PC-3 (cell line): ENCODE measurements around the gene C1orf210. TPM values are rescaled to one million over a fixed set of nuclear protein-coding genes. Genes with fewer than 3 reads are reported as not detected.

Source experiments
- ATAC-seq: fragments of 200-7000 bp; cut with Tn5 transposase; 2 replicates; pipeline ENCODE4 v1.9.1; 2020; ENCODE audit warnings: mild to moderate bottlenecking, moderate library complexity
- BruUV-seq: library from RNA; stranded (reverse); fragments of 400-500 nt; replicated peaks from 2 replicates; lab custom pipeline; 2021; lab: Mats Ljungman, UMichigan
- CTCF ChIA-PET: fragments of 300-600 bp; sonication (Branson Sonifier 250); formaldehyde crosslinking; loops from one replicate; lab custom pipeline; 2022; ENCODE audit warnings: antibody characterized with exemption; lab: Charles Lee
- POLR2A ChIA-PET: fragments of 300-600 bp; sonication (Branson Sonifier 250); formaldehyde crosslinking; loops from one replicate; lab custom pipeline; 2022; ENCODE audit warnings: antibody characterized with exemption; ENCODE audit not compliant: unreplicated experiment; lab: Charles Lee
- DNase-seq: peaks from one replicate; pipeline ENCODE4 v3.0.0-alpha.2; 2015
- H2AFZ ChIP-seq: fragments of 300-600 bp; sonication (generic); 2 replicates; pipeline ENCODE4 v1.6.0; 2016; ENCODE audit warnings: antibody characterized with exemption, low read length
- H3F3A ChIP-seq: fragments of 300-600 bp; sonication (generic); one replicate; pipeline ENCODE4 v1.6.0; 2017; ENCODE audit warnings: antibody characterized with exemption, low read length, control low read depth, mild to moderate bottlenecking; ENCODE audit not compliant: unreplicated experiment
- H3K27ac ChIP-seq: fragments of 300-600 bp; sonication (generic); 2 replicates; pipeline ENCODE4 v1.5.1; 2016; ENCODE audit warnings: mild to moderate bottlenecking, low read length
- H3K27me3 ChIP-seq: fragments of 300-600 bp; sonication (generic); 2 replicates; pipeline ENCODE4 v1.6.1; 2016; ENCODE audit warnings: low read length, mixed read lengths
- H3K36me3 ChIP-seq: fragments of 300-600 bp; sonication (generic); 2 replicates; pipeline ENCODE4 v1.6.1; 2016; ENCODE audit warnings: low read depth, mixed run types, low read length, mixed read lengths
- H3K4me1 ChIP-seq: fragments of 300-600 bp; sonication (generic); 2 replicates; pipeline ENCODE4 v1.5.1; 2016; ENCODE audit warnings: low read length; ENCODE audit not compliant: insufficient read depth
- H3K4me2 ChIP-seq: fragments of 300-600 bp; sonication (generic); 2 replicates; pipeline ENCODE4 v1.6.0; 2016; ENCODE audit warnings: low read length
- H3K4me3 ChIP-seq: fragments of 300-600 bp; sonication (generic); 2 replicates; pipeline ENCODE4 v1.5.1; 2016; ENCODE audit warnings: mild to moderate bottlenecking, low read length, mixed read lengths
- H3K79me2 ChIP-seq: fragments of 300-600 bp; sonication (generic); 2 replicates; pipeline ENCODE4 v1.6.1; 2017; ENCODE audit warnings: low read length, mixed read lengths
- H3K9ac ChIP-seq: fragments of 300-600 bp; sonication (generic); 2 replicates; pipeline ENCODE4 v1.6.0; 2016; ENCODE audit warnings: mild to moderate bottlenecking, low read length
- H3K9me2 ChIP-seq: fragments of 300-600 bp; sonication (generic); replicated peaks from 2 replicates; pipeline ENCODE4 v1.6.1; 2016; ENCODE audit warnings: mixed run types, low read length, mixed read lengths
- H3K9me3 ChIP-seq: fragments of 300-600 bp; sonication (generic); 2 replicates; pipeline ENCODE4 v1.6.1; 2016; ENCODE audit warnings: low read length, mixed read lengths
- H4K20me1 ChIP-seq: fragments of 300-600 bp; sonication (generic); 2 replicates; pipeline ENCODE4 v1.6.1; 2016; ENCODE audit warnings: low read length, mixed read lengths
- CTCF ChIP-seq: fragments of 300-600 bp; sonication (generic); conservative IDR thresholded peaks from 2 replicates; pipeline ENCODE4 v1.5.1; 2017; ENCODE audit warnings: antibody characterized with exemption, low read depth, mild to moderate bottlenecking, low read length
- EZH2 ChIP-seq: fragments of 300-600 bp; sonication (generic); IDR thresholded peaks from one replicate; pipeline ENCODE4 v1.6.1; 2017; ENCODE audit warnings: antibody characterized with exemption, mild to moderate bottlenecking, low read length; ENCODE audit not compliant: unreplicated experiment
- EZH2phosphoT487 ChIP-seq: fragments of 300-600 bp; sonication (generic); IDR thresholded peaks from 2 replicates; pipeline ENCODE4 v1.6.1; 2018; ENCODE audit warnings: mild to moderate bottlenecking, antibody characterized with exemption, low read length, borderline replicate concordance
- intact Hi-C: fragments of 100-400 bp; cut with micrococcal nuclease; formaldehyde crosslinking; loops from 2 replicates; pipeline ENCODE4 v1.9.0; 2023
- total RNA-seq: library from RNA; depleted of rRNA; stranded (reverse); fragments of >200 nt; gene quantifications from 2 replicates; pipeline ENCODE4 v1.2.3, GENCODE V29; 2014

C1orf210 gene
- total RNA-seq, 1 experiment from 2014 or later = 17.8 TPM

GRCh38 chr1:43288058-43288784, 2.8 kb upstream of the C1orf210 start:
- BruUV-seq = no TSS peak
- Histone ChIP-seq H3K4me1 (peaks cover 16% of the 10 kb centered on the region), H3K9ac (no peak overlapping the region), H3K4me2 (no peak overlapping the region), H3K9me3 (no peaks in the 10 kb centered on the region), H3K36me3 (no peaks in the 10 kb centered on the region), H3K27ac (no peak overlapping the region), H4K20me1 (no peaks in the 10 kb centered on the region), H3F3A (no peaks in the 10 kb centered on the region), H2AFZ (no peak overlapping the region), H3K27me3 (no peaks in the 10 kb centered on the region), H3K79me2 (peaks cover 12% of the 10 kb centered on the region; the same call in 1 of the 2 replicates), H3K4me3 (no peak overlapping the region), H3K9me2 (no peaks in the 10 kb centered on the region)
- ChIA-PET CTCF (no interaction called here), POLR2A (no interaction called here)
- TF ChIP-seq CTCF (no peak), EZH2 (no peak), EZH2phosphoT487 (no peak)
- no peak for DNase-seq
- intact Hi-C loops = loop anchor here (5.0 kb wide), 1 partner anchor 59 kb away; no protein-coding TSS in a partner anchor
- no peak for ATAC-seq

GRCh38 chr1:43286533-43286932, 1.2 kb upstream of the C1orf210 start:
- no peaks in the 10 kb centered on the region for H4K20me1 ChIP-seq
- no peaks in the 10 kb centered on the region for H3K9me2 ChIP-seq
- no peaks in the 10 kb centered on the region for H3F3A ChIP-seq
- no peak overlapping the region for H3K9ac ChIP-seq
- ATAC-seq (no peak), DNase-seq (no peak)
- H3K27ac ChIP-seq = no peak overlapping the region
- H3K9me3 ChIP-seq = no peaks in the 10 kb centered on the region
- no peaks in the 10 kb centered on the region for H3K36me3 ChIP-seq
- peaks cover 16% of the 10 kb centered on the region for H3K4me1 ChIP-seq
- H3K4me3 ChIP-seq = no peak overlapping the region
- ChIA-PET POLR2A (no interaction called here), CTCF (no interaction called here)
- TF ChIP-seq EZH2phosphoT487 (no peak), CTCF (no peak), EZH2 (no peak)
- no TSS peak for BruUV-seq
- H3K79me2 ChIP-seq = peaks cover 12% of the 10 kb centered on the region; the same call in 1 of the 2 replicates
- intact Hi-C loops = loop anchor here (5.0 kb wide), 1 partner anchor 61 kb away; no protein-coding TSS in a partner anchor
- no peak overlapping the region for H3K4me2 ChIP-seq
- no peaks in the 10 kb centered on the region for H3K27me3 ChIP-seq
- no peak overlapping the region for H2AFZ ChIP-seq

- no peaks in the 10 kb centered on the region for H3K36me3 ChIP-seq
- no TSS peak for BruUV-seq
- H3K4me2 ChIP-seq = peak overlapping the region; percentile 83
- H3F3A ChIP-seq = no peaks in the 10 kb centered on the region
- H3K9ac ChIP-seq = no peak overlapping the region
- no peaks in the 10 kb centered on the region for H3K27me3 ChIP-seq
- CTCF ChIA-PET = interaction anchor here (1.3 kb wide), 1 partner anchor 72 kb away, joined by 14 read pairs; the partner anchor contains the start of gene CDC20
- no peaks in the 10 kb centered on the region for H3K9me3 ChIP-seq
- TF ChIP-seq CTCF (no peak), EZH2 (no peak), EZH2phosphoT487 (no peak)
- H3K4me3 ChIP-seq = peak overlapping the region; percentile 61; the same call in 1 of the 2 replicates
- H3K79me2 ChIP-seq = peaks cover 12% of the 10 kb centered on the region; the same call in 1 of the 2 replicates
- peak overlapping the region; percentile 61 for H2AFZ ChIP-seq
- peaks cover 16% of the 10 kb centered on the region for H3K4me1 ChIP-seq
- no peaks in the 10 kb centered on the region for H3K9me2 ChIP-seq
- intact Hi-C loops = loop anchor here (5.0 kb wide), 1 partner anchor 61 kb away; no protein-coding TSS in a partner anchor
- POLR2A ChIA-PET = interaction anchor here (0.9 kb wide), 1 partner anchor 62 kb away, joined by 3 read pairs; no protein-coding TSS in a partner anchor
- no peaks in the 10 kb centered on the region for H4K20me1 ChIP-seq
- DNase-seq (no peak), ATAC-seq (no peak)
- no peak overlapping the region for H3K27ac ChIP-seq
These were observed 734 bp upstream of the C1orf210 start for GRCh38 chr1:43286115-43286514.
